H1 (cell line): ENCODE results near the gene C1D.

ENCODE experiments used
- ATF3 ChIP-seq: IDR thresholded peaks from 2 replicates; pipeline ENCODE4 v1.6.1; 2011; ENCODE audit warnings: low read depth, mild to moderate bottlenecking, low read length; ENCODE audit not compliant: insufficient read depth
- CTCF ChIP-seq, 3 experiments: IDR thresholded peaks; 1 replicate in 2 of 3; 2 replicates in 1 of 3; pipeline versions ENCODE4 v1.5.1 to v1.6.1; 2011; ENCODE audit warnings: low read length in 3 of 3, mild to moderate bottlenecking in 3 of 3, inconsistent platforms in 2 of 3, low read depth in 1 of 3, moderate library complexity in 1 of 3; ENCODE audit not compliant: insufficient read depth in 1 of 3; ENCODE audit errors: control extremely low read depth in 1 of 3
- EGR1 ChIP-seq: IDR thresholded peaks from 2 replicates; pipeline ENCODE4 v1.6.1; 2011; ENCODE audit warnings: low read depth, low read length, borderline replicate concordance
- EZH2 ChIP-seq: fragments of 200-600 bp; sonication (generic); IDR thresholded peaks from 2 replicates; pipeline ENCODE4 v1.7.1; 2012; ENCODE audit warnings: low read depth, mild to moderate bottlenecking, moderate library complexity, low read length, inconsistent platforms; ENCODE audit not compliant: severe bottlenecking
- JUND ChIP-seq: IDR thresholded peaks from 2 replicates; pipeline ENCODE4 v1.6.1; 2011; ENCODE audit warnings: mild to moderate bottlenecking, improper control_type of control experiment, low read length
- POLR2A ChIP-seq, 2 experiments: IDR thresholded peaks; 1 replicate in 1 of 2; 2 replicates in 1 of 2; pipeline ENCODE4 v1.6.1; 2011; ENCODE audit warnings: low read depth in 2 of 2, low read length in 2 of 2, mild to moderate bottlenecking in 2 of 2; ENCODE audit errors: control extremely low read depth in 1 of 2
- POLR2AphosphoS5 ChIP-seq: IDR thresholded peaks from 2 replicates; pipeline ENCODE4 v1.6.1; 2011; ENCODE audit warnings: low read depth, low read length
- RAD21 ChIP-seq, 2 experiments: IDR thresholded peaks in 1 of 2; conservative IDR thresholded peaks in 1 of 2; 2 replicates each; pipeline ENCODE4 v1.6.1; 2011; ENCODE audit warnings: low read depth in 2 of 2, low read length in 2 of 2, improper control_type of control experiment in 1 of 2, inconsistent platforms in 1 of 2, mild to moderate bottlenecking in 1 of 2, moderate library complexity in 1 of 2
- TAF1 ChIP-seq: IDR thresholded peaks from 2 replicates; pipeline ENCODE4 v1.6.1; 2011; ENCODE audit warnings: mild to moderate bottlenecking, low read depth, low read length
- TAF7 ChIP-seq: optimal IDR thresholded peaks from 2 replicates; pipeline ENCODE3; 2011; ENCODE audit warnings: low read depth, mild to moderate bottlenecking, inconsistent platforms, low read length, moderate library complexity, borderline replicate concordance
- TCF12 ChIP-seq: IDR thresholded peaks from 2 replicates; pipeline ENCODE4 v1.6.1; 2011; ENCODE audit warnings: low read depth, mild to moderate bottlenecking, low read length

GRCh38 chr2:68094111-68094510 lies 31.3 kb upstream of the C1D start:
- no peak for TF ChIP-seq CTCF (IDR thresholded peaks at IDR 0.05; ENCODE audit: control extremely low read depth in 1 of 3, insufficient read depth in 1 of 3, low read depth in 1 of 3, low read length in 3 of 3)
- no peak for TF ChIP-seq JUND
- no peak for TF ChIP-seq ATF3
- no peak for TF ChIP-seq TAF7
- TF ChIP-seq EZH2 = no peak
- TF ChIP-seq POLR2AphosphoS5 = no peak
- no peak for TF ChIP-seq RAD21 (IDR thresholded peaks at IDR 0.05 in 1 of 2, conservative IDR thresholded peaks at IDR 0.05 in 1 of 2; ENCODE audit: low read depth in 2 of 2, low read length in 2 of 2)
- TF ChIP-seq POLR2A (IDR thresholded peaks at IDR 0.05; ENCODE audit: control extremely low read depth in 1 of 2, low read depth in 2 of 2, low read length in 2 of 2) = no peak
- TF ChIP-seq TCF12 = no peak
- TF ChIP-seq TAF1 = no peak
- no peak for TF ChIP-seq EGR1
